GM10248 (cell line): ENCODE results near the gene PRPS1.
"Not testable (repeated sequence)": the region's sequence is repeated elsewhere in the genome, so short reads cannot be mapped to it uniquely, and the experiment has no call there.

Experiments
- CTCF ChIA-PET: fragments of 300-600 bp; sonication (Branson Sonifier 250); formaldehyde crosslinking; extraction: SDS; loops from one replicate; lab custom pipeline; 2021; ENCODE audit warnings: antibody characterized with exemption; lab: Yijun Ruan, JAX
- POLR2A ChIA-PET: fragments of 350-650 bp; sonication (Branson Sonifier 250); formaldehyde crosslinking; extraction: SDS; loops from one replicate; lab custom pipeline; 2020; ENCODE audit warnings: antibody characterized with exemption; lab: Yijun Ruan, JAX
- DNase-seq: peaks from one replicate; pipeline ENCODE4 v3.0.0; 2012; ENCODE audit errors: extremely low spot score
- CTCF ChIP-seq: IDR thresholded peaks from 2 replicates; pipeline ENCODE4 v1.5.1; 2012; ENCODE audit warnings: mild to moderate bottlenecking, low read depth; ENCODE audit errors: extremely low read depth, missing control alignments, control extremely low read depth

The PRPS1 gene

DNA sequence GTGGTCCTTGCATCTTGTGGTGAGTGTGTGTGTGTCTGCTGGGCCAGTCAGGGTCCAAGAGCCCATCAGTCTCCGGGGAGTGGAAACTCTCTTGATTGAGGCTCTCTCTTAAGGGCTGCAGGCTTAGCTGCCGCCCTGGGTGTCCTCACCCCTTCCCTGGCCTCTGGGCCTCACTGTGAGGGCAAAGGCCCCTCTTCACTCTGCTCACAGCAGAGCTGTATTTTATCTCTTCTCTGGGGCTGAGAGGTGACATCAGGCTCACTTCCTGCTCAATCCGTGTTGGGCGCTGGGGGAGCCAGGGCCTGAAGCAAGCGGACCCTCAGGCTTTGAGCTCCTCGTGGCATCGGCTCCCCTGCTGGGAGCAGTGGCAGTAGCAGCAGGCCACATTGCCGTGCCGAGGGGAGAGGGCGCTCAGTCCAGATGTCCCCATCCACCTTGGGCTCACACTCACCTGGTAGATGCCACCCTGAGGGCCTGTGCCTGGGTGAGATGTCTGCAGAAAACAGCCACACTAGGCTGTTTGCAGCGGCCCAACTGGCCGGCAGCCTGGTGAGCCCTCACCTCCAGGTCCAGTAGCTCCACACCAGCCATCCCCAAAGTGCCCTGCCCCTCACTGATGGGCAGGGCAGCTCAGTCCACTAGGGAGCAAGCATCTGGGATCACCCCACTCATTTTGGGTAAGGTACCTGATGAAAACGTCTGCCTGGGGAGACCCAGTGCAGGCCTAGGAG is 24.7 kb upstream of the PRPS1 start:
- POLR2A ChIA-PET: no interaction called here
- DNase-seq: no peak
- CTCF ChIA-PET: interaction anchor here (0.7 kb wide), 1 partner anchor 25 kb away, joined by 3 read pairs; the partner anchor contains the start of gene PRPS1
- no peak for TF ChIP-seq CTCF

- DNase-seq, CTCF ChIA-PET, POLR2A ChIA-PET: not testable (repeated sequence)
Measured at GRCh38 chrX:107609061-107609460, 19.2 kb upstream of the PRPS1 start.

DNA sequence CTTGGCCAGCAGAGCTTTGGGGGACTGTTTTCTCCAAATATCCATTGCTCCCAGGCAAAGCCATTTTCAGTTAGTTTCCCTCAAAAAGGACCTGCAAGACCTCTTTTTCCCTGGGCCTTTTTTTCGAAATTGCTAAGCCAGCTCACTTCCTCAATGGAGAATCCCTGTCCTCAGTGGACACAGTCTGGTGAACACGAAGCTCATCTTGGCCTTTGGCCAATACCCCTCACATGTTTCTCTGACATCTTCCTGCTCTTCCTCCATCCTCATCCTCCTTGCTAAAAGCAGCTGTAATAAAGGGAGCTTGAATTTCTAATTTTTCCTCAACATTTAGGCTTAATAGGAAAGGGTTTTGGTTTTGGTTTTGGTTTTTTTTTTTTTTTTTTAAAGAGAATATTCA is 17.6 kb upstream of the PRPS1 start:
- no peak for DNase-seq
- TF ChIP-seq CTCF: no peak
- ChIA-PET POLR2A (no interaction called here), CTCF (no interaction called here)

GRCh38 chrX:107619885-107620322 is 8.4 kb upstream of the PRPS1 start:
- no peak for DNase-seq
- no peak for TF ChIP-seq CTCF
- POLR2A ChIA-PET: no interaction called here
- CTCF ChIA-PET: no interaction called here

DNA sequence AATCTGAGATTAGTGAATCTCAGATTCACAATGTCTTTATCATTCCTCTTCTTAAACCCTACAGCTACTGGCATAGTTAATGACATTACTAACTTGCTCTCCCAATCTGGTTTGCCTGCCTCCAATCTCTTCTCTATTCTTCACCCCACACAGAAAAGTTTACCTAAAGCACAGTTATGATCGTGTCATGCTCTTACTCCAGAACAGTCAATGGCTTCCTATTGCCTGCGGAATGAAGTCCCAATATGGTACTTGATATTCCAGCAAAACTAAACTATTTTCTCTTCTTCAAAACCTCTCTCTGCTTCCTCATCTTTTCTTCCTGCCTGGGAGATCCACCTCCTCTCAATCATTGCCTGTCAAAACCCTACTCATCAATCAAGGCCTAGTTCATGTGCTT is 3.4 kb upstream of the PRPS1 start:
- no peak for TF ChIP-seq CTCF
- ChIA-PET CTCF (interaction anchor here (1.8 kb wide), 1 partner anchor 30 kb away, joined by 4 read pairs; no protein-coding TSS in a partner anchor), POLR2A (no interaction called here)
- DNase-seq: no peak

- TF ChIP-seq CTCF: no peak
- ChIA-PET POLR2A (no interaction called here), CTCF (no interaction called here)
- DNase-seq: no peak
Measured at GRCh38 chrX:107625739-107626138, 2.6 kb upstream of the PRPS1 start.

DNA sequence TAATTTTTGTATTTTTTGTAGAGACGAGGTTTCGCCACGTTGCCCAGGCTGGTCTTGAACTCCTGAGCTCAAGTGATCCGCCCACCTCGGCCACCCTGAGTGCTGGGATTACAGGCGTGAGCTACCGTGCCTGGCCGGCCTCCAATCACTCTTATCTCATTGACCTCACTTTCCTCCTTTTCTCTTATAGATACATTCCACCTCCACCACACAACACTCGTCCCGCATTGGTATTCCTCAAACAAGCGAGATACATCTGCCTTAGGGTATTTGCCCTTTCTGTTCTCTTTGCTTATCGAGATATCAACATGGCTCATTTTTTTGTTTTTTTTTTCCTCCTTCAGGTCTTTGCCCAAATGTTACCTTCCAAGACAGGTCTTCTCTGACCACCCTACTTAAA is 1.8 kb upstream of the PRPS1 start:
- no peak for TF ChIP-seq CTCF
- POLR2A ChIA-PET: no interaction called here
- DNase-seq: no peak
- CTCF ChIA-PET: no interaction called here
